LNCAP (cell line): ENCODE measurements around the gene GRAMD4.

Experiments
- TF ChIP-seq, protein P1 (sequence below): fragments of 450-650 bp; IDR thresholded peaks from 2 replicates; pipeline ENCODE4 v1.5.1; 2017; ENCODE audit warnings: mild to moderate bottlenecking

Gene GRAMD4

DNA sequence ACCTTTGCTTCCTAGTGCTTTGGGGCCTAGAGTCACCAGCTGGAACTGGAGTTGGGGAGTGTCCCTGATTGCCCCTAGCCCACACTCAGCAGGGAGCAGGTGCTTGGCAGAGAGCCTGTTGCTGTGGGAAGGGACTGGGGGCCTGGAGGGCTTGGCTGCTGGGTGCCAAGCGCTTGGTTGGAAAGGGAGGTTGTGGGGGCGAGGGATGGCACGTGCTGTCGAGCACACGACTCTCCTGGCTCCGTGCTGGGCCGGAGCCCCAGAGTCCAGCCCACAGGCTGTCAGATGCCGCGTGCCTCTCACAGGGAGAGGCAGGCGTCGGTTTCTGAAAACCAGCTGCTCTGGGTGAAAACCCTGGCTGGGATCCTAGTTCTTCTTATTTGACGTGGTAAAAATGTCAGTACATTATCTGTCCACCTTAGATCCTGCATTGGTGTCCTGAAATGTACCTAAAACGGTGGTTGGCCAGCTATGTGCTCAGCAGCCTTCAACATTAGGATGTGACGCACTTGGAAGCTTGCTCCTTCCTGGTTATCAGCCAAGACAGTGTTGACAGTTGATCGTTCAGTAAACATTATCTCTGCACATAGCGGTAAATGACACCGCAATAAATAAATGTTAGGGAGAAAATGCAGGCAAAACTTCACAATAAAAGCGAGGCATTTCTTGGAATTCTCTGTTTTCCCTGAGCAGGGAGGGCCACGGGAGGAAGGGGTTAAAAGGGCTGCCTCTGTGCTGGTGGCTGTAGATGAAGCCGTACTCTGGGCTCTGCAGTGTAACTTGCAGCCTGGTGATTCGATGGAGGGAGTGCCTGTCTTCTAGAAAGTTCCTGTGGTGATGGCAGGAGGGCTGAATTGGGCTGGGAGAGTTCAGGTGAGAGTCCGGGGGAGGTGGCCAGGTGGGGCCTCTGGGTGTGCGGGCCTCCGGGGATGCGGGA lies 29.2 kb downstream of the GRAMD4 start:
- TF ChIP-seq, protein P1, sequence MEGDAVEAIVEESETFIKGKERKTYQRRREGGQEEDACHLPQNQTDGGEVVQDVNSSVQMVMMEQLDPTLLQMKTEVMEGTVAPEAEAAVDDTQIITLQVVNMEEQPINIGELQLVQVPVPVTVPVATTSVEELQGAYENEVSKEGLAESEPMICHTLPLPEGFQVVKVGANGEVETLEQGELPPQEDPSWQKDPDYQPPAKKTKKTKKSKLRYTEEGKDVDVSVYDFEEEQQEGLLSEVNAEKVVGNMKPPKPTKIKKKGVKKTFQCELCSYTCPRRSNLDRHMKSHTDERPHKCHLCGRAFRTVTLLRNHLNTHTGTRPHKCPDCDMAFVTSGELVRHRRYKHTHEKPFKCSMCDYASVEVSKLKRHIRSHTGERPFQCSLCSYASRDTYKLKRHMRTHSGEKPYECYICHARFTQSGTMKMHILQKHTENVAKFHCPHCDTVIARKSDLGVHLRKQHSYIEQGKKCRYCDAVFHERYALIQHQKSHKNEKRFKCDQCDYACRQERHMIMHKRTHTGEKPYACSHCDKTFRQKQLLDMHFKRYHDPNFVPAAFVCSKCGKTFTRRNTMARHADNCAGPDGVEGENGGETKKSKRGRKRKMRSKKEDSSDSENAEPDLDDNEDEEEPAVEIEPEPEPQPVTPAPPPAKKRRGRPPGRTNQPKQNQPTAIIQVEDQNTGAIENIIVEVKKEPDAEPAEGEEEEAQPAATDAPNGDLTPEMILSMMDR: no peak

DNA sequence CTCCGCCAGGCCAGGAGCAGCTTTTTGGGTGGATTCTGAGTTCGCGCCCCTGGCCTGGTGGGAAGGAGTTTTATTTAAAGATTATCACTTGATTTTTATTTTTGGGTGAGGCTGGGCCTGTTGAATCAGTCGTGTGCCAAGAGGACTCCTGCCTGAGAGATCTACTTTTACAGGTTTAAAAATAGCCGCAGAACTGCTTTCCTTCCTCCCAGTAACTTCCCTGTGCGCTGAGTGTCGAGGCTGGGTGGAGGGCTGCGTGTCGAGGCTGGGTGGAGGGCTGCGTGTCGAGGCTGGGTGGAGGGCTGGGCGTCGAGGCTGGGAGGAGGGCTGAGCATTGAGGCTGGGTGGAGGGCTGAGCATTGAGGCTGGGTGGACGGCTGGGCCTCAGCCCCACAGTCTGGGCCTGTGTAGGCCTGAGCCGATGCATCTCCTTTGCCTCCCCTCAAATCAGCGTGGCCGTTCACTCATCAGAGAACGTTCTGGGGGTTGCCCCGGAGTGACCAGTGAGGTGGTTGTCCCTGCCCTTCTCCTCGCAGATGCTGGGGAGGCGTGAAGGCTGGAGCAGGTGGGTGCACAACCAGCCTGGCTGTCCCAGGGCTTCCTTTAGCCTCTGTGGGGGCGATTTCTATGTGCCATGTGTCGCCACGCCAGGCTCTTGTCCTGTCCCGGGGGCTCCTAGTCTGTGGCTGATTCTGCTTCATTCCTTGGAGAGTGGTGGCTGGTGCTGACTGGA lies 30.1 kb downstream of the GRAMD4 start:
- TF ChIP-seq, protein P1: no peak

DNA sequence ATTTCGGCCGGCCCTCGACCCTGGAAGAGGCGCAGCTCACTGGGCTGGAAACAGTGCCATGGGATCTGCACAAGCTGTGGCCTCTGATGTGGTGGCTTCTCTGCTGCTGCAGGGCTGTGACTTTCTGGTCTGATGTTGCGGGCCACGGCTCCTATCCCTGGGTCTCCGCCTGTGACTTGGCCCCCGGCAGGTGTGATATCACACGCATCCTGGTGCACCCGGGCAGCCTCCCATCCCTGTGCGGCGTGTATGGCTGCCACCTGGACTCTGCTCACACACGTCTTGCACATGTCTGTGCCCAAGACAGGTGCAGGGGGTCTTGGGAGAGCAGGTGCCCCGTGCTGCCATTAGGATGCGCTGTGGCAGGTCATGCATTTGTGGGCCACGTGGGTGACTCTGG lies 31.1 kb downstream of the GRAMD4 start:
- TF ChIP-seq, protein P1: no peak

DNA sequence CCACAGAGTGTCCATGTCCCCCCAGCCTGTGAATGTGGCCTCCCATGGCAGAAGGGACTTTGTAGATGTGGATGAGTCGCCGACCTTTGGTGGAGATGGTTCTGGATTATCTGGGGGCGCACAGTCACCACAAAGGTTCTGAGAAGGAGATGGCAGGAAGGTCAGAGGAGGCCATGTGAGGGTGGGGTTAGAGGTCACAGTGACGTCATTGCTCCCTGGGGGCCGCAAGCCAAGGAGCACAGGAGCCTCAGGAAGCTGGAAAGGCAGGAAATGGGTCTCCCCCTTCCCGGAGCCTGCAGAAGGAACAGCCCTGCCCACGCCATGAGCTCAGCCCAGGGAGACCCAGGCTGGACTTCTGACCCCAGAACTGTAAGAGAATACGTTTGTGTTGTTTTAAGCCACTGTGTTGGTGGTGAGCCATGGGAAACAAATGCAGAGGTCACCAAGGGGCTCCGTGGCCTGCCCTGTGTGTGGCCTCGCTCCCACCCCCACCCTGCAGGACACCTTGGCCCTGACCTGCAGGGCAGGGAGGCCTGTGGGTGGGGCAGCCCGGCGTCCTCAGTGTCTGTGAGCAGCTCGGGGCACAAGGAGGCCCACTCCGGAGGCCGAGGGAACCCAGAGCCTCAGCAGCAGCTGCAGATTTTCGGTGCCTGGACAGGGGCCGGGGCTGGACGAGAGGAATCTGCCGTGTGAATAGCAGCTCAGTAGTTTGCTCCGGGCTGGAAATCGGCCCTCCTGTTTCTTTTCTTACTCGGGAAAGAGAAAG lies 32.1 kb downstream of the GRAMD4 start:
- TF ChIP-seq, protein P1: no peak

DNA sequence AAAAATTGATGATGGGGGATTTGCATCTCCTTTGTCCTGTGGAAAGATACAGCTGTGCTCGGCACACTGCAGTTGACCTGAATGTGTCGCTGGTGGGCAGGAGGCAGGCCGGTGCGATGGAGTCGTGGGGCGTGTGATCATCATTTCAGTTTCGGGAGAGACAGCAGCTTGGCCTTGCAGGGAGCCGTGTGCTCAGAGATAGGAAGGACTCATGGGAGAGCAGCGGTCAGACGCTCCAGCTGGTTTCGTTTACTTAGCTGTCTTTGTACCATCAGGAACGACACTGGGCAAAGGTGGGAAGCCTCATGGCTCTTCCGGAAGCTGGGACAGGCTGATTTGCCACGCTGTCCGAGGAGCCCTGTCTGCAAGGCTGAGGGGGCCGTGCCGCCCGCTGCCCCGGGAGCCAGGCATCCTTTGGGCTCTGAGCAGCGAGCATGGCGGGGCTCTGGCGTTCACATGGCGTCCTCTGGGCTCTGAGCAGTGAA lies 32.7 kb downstream of the GRAMD4 start:
- TF ChIP-seq, protein P1: no peak

DNA sequence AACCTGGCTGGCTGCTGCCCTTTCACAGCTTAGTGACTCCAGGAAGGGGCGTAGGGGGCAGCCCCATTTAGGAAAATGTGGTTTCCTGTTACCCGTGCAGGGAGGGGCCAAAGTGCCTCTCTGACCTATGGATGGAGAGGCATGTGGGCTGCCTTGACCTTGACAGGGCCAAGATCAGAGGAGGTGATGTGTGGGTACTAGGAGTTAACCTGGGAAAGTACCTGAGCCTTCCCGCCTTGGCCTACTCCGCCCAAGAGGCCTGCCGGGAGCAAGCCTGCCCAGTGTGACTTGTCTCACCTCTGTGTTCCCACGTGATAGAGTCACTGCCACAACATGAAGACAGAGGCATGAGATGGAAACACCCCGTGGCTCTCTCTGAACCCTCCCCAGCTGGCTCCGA lies 33.4 kb downstream of the GRAMD4 start:
- TF ChIP-seq, protein P1: no peak

DNA sequence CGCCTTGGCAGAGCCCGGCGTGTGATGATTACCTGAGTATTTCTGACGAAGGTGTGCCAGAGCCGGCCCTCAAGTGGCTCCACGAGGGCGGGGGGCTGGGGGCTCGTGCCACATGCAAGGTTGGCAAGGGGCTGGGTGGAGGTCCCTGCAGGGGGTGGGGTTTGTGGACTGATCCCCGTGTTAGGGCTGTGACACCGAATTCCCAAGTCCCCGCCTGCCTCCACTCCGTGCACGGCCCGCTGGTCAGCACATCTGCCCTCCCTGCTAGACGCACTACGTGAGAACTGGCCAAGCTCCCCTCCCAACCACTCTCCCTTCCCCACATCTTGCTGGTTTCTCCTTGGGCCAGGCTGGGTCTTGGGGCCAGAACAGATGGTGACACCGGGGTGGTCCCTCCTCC lies 34.2 kb downstream of the GRAMD4 start:
- TF ChIP-seq, protein P1: no peak
